Caco-2 (cell line): ENCODE measurements around the gene ACAT2. TPM values are rescaled to one million over a fixed set of nuclear protein-coding genes. Genes with fewer than 3 reads are reported as not detected.
"Not testable (repeated sequence)": the region's sequence is repeated elsewhere in the genome, so short reads cannot be mapped to it uniquely, and the experiment has no call there.

Experiments
- BruUV-seq: library from RNA; stranded (reverse); fragments of 400-500 nt; replicated peaks from 2 replicates; lab custom pipeline; 2021; lab: Mats Ljungman, UMichigan
- CTCF ChIA-PET: fragments of 300-600 bp; sonication (Branson Sonifier 250); formaldehyde crosslinking; loops from one replicate; lab custom pipeline; 2022; ENCODE audit warnings: antibody characterized with exemption; lab: Charles Lee
- POLR2A ChIA-PET: fragments of 300-600 bp; sonication (Branson Sonifier 250); formaldehyde crosslinking; loops from one replicate; lab custom pipeline; 2022; ENCODE audit warnings: antibody characterized with exemption; lab: Charles Lee
- DNase-seq, 2 experiments: peaks; one replicate each; pipeline versions ENCODE4 v3.0.0 to v3.0.0-alpha.2; 2020 to 2022
- H3K27me3 ChIP-seq: replicated peaks from 2 replicates; pipeline ENCODE4 v1.6.0; 2011; ENCODE audit warnings: low read length; ENCODE audit not compliant: control insufficient read depth, insufficient read depth
- H3K36me3 ChIP-seq: 2 replicates; pipeline ENCODE4 v1.5.1; 2011; ENCODE audit warnings: low read length; ENCODE audit not compliant: control insufficient read depth, insufficient read depth
- H3K4me1 ChIP-seq: fragments of 250-450 bp; sonication (Bioruptor Pico); 2 replicates; pipeline ENCODE4 v1.5.1; 2020; ENCODE audit warnings: mild to moderate bottlenecking
- H3K4me3 ChIP-seq: 2 replicates; pipeline ENCODE4 v1.5.1; 2011; ENCODE audit warnings: low read depth, mild to moderate bottlenecking, control low read depth, low read length
- H3K9me3 ChIP-seq: fragments of 250-450 bp; sonication (Bioruptor Pico); 2 replicates; pipeline ENCODE4 v1.5.1; 2020; ENCODE audit warnings: mild to moderate bottlenecking, moderate library complexity
- H3K27ac Mint-ChIP-seq: one replicate; pipeline ENCODE4 v1.8.0; 2022; ENCODE audit warnings: mixed read lengths; ENCODE audit not compliant: unreplicated experiment
- H3K27me3 Mint-ChIP-seq: one replicate; pipeline ENCODE4 v1.8.0; 2022; ENCODE audit warnings: mixed read lengths; ENCODE audit not compliant: insufficient read depth, unreplicated experiment
- H3K36me3 Mint-ChIP-seq: one replicate; pipeline ENCODE4 v1.8.0; 2022; ENCODE audit warnings: mild to moderate bottlenecking, mixed read lengths; ENCODE audit not compliant: insufficient read depth, unreplicated experiment
- H3K4me1 Mint-ChIP-seq: one replicate; pipeline ENCODE4 v1.8.0; 2022; ENCODE audit warnings: low read depth, mixed read lengths; ENCODE audit not compliant: unreplicated experiment
- H3K4me3 Mint-ChIP-seq: one replicate; pipeline ENCODE4 v1.8.0; 2022; ENCODE audit warnings: mild to moderate bottlenecking, moderate library complexity, mixed read lengths; ENCODE audit not compliant: unreplicated experiment
- H3K9me3 Mint-ChIP-seq: one replicate; pipeline ENCODE4 v1.8.0; 2022; ENCODE audit warnings: mixed read lengths; ENCODE audit not compliant: unreplicated experiment
- intact Hi-C: fragments of 100-400 bp; cut with micrococcal nuclease; formaldehyde crosslinking; loops from one replicate; pipeline ENCODE4 v1.10.0; 2022; ENCODE audit not compliant: unreplicated experiment
- total RNA-seq: library from RNA; stranded (reverse); gene quantifications from 2 replicates; pipeline ENCODE4 v1.2.3, GENCODE V29; 2022
- TF ChIP-seq, protein P1 (sequence below), 2 experiments: fragments of 200-600 bp in 1 of 2; IDR thresholded peaks; 1 replicate in 1 of 2; 2 replicates in 1 of 2; pipeline versions ENCODE4 v1.5.1 to v1.8.0; 2011 to 2022; ENCODE audit warnings: antibody characterized with exemption in 1 of 2, control low read depth in 1 of 2, inconsistent platforms in 1 of 2, low read depth in 1 of 2, low read length in 1 of 2, mild to moderate bottlenecking in 1 of 2, moderate library complexity in 1 of 2; ENCODE audit not compliant: insufficient read depth in 1 of 2, severe bottlenecking in 1 of 2, unreplicated experiment in 1 of 2

The ACAT2 gene
- total RNA-seq, 1 experiment from 2014 or later: 131 TPM

DNA sequence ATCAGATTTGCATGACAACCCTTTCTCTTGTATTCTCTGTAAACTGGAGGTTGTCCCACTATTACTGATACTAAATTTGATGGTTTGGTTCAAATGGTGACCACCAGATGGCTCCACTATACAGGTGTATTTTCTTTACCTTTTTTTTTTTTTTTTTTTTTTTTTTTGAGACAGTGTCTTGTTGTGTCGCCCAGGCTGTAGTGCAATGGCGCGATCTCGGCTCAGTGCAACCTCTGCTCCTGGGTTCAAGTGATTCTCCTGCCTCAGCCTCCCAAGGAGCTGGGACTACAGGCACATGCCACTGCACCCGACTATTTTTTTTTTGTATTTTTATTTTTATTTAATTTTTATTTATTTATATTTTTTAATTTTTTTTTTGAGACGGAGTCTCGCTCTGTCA, 41.1 kb upstream of the ACAT2 start:
- peaks cover 6% of the 10 kb centered on the region for H3K4me1 Mint-ChIP-seq
- no peaks in the 10 kb centered on the region for H3K4me1 ChIP-seq
- no peak overlapping the region for H3K4me3 ChIP-seq
- no peaks in the 10 kb centered on the region for H3K9me3 ChIP-seq
- TF ChIP-seq, protein P1, sequence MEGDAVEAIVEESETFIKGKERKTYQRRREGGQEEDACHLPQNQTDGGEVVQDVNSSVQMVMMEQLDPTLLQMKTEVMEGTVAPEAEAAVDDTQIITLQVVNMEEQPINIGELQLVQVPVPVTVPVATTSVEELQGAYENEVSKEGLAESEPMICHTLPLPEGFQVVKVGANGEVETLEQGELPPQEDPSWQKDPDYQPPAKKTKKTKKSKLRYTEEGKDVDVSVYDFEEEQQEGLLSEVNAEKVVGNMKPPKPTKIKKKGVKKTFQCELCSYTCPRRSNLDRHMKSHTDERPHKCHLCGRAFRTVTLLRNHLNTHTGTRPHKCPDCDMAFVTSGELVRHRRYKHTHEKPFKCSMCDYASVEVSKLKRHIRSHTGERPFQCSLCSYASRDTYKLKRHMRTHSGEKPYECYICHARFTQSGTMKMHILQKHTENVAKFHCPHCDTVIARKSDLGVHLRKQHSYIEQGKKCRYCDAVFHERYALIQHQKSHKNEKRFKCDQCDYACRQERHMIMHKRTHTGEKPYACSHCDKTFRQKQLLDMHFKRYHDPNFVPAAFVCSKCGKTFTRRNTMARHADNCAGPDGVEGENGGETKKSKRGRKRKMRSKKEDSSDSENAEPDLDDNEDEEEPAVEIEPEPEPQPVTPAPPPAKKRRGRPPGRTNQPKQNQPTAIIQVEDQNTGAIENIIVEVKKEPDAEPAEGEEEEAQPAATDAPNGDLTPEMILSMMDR (IDR thresholded peaks at IDR 0.05; ENCODE audit: insufficient read depth in 1 of 2, low read depth in 1 of 2, low read length in 1 of 2, severe bottlenecking in 1 of 2, unreplicated experiment in 1 of 2): peak; percentile 42
- ChIA-PET POLR2A (no interaction called here), CTCF (no interaction called here)
- no peaks in the 10 kb centered on the region for H3K27me3 Mint-ChIP-seq
- intact Hi-C loops: loop anchor here (2.0 kb wide), 1 partner anchor 132 kb away; no protein-coding TSS in a partner anchor
- BruUV-seq: no TSS peak
- H3K9me3 Mint-ChIP-seq: no peaks in the 10 kb centered on the region
- no peaks in the 10 kb centered on the region for H3K27me3 ChIP-seq
- DNase-seq: peak in 1 of 2 experiments; percentile 67
- no peaks in the 10 kb centered on the region for H3K36me3 ChIP-seq
- H3K27ac Mint-ChIP-seq: no peak overlapping the region
- peaks cover 4% of the 10 kb centered on the region for H3K36me3 Mint-ChIP-seq
- no peak overlapping the region for H3K4me3 Mint-ChIP-seq

DNA sequence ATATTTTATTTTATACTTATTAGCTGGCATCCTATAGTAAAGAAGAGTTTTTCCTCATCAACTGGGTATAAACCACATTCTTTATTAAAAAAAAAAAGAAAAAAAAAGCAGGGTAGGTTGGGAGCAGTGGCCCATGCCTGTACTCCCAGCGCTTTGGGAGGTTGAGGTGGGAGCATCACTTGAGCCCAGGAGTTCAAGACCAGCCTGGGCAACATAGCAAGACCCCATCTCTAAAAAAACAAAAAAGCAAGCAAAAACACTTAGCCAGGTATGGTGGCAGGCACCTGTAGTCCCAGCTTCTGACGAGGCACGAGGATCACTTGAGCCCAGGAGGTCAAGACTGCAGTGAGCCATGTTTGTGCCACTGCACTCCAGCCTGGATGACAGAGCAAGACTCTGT, 39.9 kb upstream of the ACAT2 start:
- H3K4me3 Mint-ChIP-seq, DNase-seq, H3K27me3 ChIP-seq, H3K4me1 ChIP-seq, H3K27me3 Mint-ChIP-seq, H3K9me3 ChIP-seq, H3K27ac Mint-ChIP-seq, H3K4me1 Mint-ChIP-seq, CTCF ChIA-PET, H3K9me3 Mint-ChIP-seq, BruUV-seq, H3K36me3 ChIP-seq, H3K4me3 ChIP-seq: not testable (repeated sequence)
- peaks cover 13% of the 10 kb centered on the region for H3K36me3 Mint-ChIP-seq
- POLR2A ChIA-PET: interaction anchor here (0.7 kb wide), 1 partner anchor 68 kb away, joined by 3 read pairs; the partner anchor contains the start of gene TCP1
- intact Hi-C loops: loop anchor here (2.0 kb wide), 1 partner anchor 131 kb away; no protein-coding TSS in a partner anchor

DNA sequence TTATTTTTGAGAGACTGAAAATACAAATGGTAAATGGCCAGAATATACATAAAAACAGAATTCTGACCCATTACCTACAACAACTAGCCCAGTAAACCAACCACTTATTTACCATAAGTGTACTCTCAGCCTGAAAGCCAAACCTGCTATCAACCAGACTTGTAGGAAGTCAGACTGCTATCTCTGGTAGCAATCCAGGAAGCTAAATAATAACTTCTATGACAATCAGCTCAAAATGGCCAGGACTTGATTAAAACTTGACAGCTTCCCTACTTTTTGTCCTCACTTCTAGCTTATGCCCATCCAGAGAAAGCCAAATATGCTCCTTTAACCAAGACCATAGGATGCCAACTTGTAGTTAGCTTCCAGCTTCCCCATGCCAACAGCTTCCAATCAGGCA, 39.2 kb upstream of the ACAT2 start:
- intact Hi-C loops: no loop called here
- ChIA-PET POLR2A (interaction anchor here (0.6 to 0.7 kb wide), 3 partner anchors 20 to 70 kb away, joined by 3 to 9 read pairs (median 3); partner anchors contain the start of gene TCP1), CTCF (no interaction called here)
- Histone ChIP-seq H3K36me3 (no peaks in the 10 kb centered on the region; the same call in 1 of the 2 replicates), H3K27me3 (no peaks in the 10 kb centered on the region), H3K9me3 (no peaks in the 10 kb centered on the region), H3K4me1 (no peaks in the 10 kb centered on the region), H3K4me3 (no peak overlapping the region)
- no peak overlapping the region for H3K4me3 Mint-ChIP-seq
- no peaks in the 10 kb centered on the region for H3K27me3 Mint-ChIP-seq
- H3K36me3 Mint-ChIP-seq: peaks cover 19% of the 10 kb centered on the region
- H3K9me3 Mint-ChIP-seq: no peaks in the 10 kb centered on the region
- H3K27ac Mint-ChIP-seq: no peak overlapping the region
- no TSS peak for BruUV-seq
- no peak for DNase-seq
- TF ChIP-seq, protein P1 (IDR thresholded peaks at IDR 0.05; ENCODE audit: insufficient read depth in 1 of 2, low read depth in 1 of 2, low read length in 1 of 2, severe bottlenecking in 1 of 2, unreplicated experiment in 1 of 2): no peak
- peaks cover 6% of the 10 kb centered on the region for H3K4me1 Mint-ChIP-seq
